Mucosa of descending colon (tissue), 3 donors: Measurements from ENCODE around the gene PLOD3. TPM values are rescaled to one million over a fixed set of nuclear protein-coding genes. Genes with fewer than 3 reads are reported as not detected.

ENCODE experiments used
- ATAC-seq: fragments of 200-7000 bp; cut with Tn5 transposase; one replicate; pipeline ENCODE4 v1.9.1; 2020; ENCODE audit warnings: mild to moderate bottlenecking, moderate library complexity
- DNase-seq, 3 donors: peaks; one replicate each; pipeline ENCODE4 v3.0.0-alpha.2; 2020
- H3K36me3 ChIP-seq: fragments of 200-600 bp; one replicate; pipeline ENCODE4 v1.8.0; 2021; ENCODE audit warnings: low read depth, mild to moderate bottlenecking
- H3K4me1 ChIP-seq: fragments of 200-600 bp; one replicate; pipeline ENCODE4 v1.8.0; 2021; ENCODE audit warnings: low read depth, mild to moderate bottlenecking
- H3K4me3 ChIP-seq: fragments of 200-600 bp; one replicate; pipeline ENCODE4 v1.8.0; 2021; ENCODE audit warnings: mild to moderate bottlenecking
- H3K9me3 ChIP-seq: fragments of 200-600 bp; one replicate; pipeline ENCODE4 v1.8.0; 2021; ENCODE audit warnings: mild to moderate bottlenecking
- CTCF ChIP-seq: fragments of 200-600 bp; IDR thresholded peaks from one replicate; pipeline ENCODE4 v1.8.0; 2022; ENCODE audit warnings: antibody characterized with exemption, mild to moderate bottlenecking
- intact Hi-C, 2 donors: fragments of 100-400 bp; cut with DNase I in 1 of 2; cut with micrococcal nuclease in 1 of 2; formaldehyde crosslinking; loops; one replicate each; pipeline versions ENCODE4 v1.11.0 to v1.11.1; 2022; cut with DNase I, micrococcal nuclease
- total RNA-seq, 3 donors: library from RNA; stranded (reverse); fragmentation: NEBNext Ultra II Directional in 2 of 3; extraction: Animal tissue kit (Norgen Biotek cat#: 25700) in 2 of 3; gene quantifications; one replicate each; pipeline versions ENCODE4 v1.2.1 to v1.2.4, GENCODE V29; 2021 to 2023
- donor health status: DM: no; HTN: no; CAD: no; lungs with moderate emphysema.
- donor health status: DM: no; HTN: no; CAD: no.
- donor health status: DM: no; HTN: yes; CAD: no.

The PLOD3 gene
- total RNA-seq, 3 donors from 2014 or later = 72.9 to 91.8 (median 87.2) TPM

DNA sequence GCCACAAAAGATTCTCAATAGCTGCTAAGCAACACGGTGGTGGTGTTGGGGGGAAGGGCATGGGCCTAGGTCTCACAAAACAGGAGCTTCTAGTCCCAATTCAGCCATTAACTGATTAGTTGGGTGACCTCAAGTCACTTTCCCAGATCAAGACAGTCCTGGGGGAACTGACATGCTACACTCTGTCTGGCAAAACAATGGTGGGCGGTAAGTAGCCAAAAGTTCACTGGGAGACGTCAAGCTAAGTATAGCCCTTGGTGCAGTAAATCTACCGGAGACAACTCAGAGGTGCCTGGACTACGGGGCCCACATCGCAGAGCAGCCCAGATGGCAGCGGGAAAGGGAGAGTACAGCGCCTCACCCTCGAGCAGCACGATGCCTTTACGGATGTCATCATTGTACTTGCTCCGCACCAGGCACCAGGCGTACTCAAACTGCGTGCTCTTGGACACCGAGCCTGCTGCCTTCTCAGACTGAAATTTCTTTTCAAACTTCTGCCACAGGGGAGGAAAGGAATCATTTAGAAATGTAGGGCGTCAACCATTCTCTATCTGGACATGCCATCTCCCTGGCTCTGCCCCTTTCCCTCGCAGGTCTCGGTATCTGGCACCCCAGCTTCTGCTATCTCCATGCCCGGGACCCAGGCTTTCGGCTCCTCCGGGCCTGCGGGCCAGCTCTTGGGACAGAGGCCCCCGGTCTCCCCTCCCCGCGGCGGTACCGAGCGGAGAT lies 26.4 kb upstream of the PLOD3 start:
- intact Hi-C loops = no loop called here
- peaks cover 11% of the 10 kb centered on the region for H3K4me1 ChIP-seq
- DNase-seq = peak in 1 of 3 donors; percentile 40

DNA sequence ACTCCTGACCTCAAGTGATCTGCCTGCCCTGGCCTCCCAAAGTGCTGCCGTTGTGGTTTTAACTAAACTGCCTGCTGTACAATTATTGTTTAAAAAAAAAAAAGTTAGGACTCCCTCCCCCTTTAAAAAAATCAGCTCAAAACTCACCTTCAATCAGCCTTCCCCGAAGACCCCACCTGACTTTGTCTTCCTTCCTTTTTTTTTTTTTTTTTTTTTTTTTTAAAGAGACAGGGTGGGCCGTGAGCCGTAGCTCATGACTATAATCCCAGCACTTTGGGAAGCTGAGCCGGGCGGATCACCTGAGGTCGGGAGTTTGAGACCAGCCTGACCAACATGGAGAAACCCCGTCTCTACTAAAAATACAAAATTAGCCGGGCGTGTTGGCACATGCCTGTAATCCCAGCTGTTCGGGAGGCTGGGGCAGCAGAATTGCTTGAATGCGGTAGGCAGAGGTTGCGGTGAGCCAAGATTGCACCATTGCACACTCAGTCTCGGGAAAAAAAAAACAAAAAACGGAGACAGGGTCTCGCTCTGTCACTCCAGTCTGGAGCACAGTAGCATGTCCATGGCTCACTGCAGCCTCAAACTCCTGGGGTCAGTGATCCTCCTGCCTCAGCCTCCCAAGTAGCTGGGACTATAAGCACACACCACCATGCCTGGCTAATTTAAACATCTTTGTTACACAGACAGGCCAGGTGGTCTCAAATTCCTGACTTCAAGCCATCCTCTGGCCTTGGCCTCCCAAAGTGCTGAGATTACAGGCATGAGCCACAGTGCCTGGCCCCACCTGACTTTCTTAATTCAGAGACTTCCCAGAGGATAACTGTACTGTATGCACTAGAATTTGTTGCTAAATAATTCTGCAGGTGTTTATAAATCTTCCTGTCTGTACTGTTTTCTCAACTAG lies 24.3 kb upstream of the PLOD3 start:
- Histone ChIP-seq H3K36me3 (no peaks in the 10 kb centered on the region), H3K4me1 (peaks cover 26% of the 10 kb centered on the region), H3K9me3 (no peaks in the 10 kb centered on the region), H3K4me3 (no peak overlapping the region)
- TF ChIP-seq CTCF = no peak
- no peak for DNase-seq
- ATAC-seq = no peak
- intact Hi-C loops = no loop called here

More for the DNA sequence above, 26.4 kb upstream of the PLOD3 start:
- H3K4me3 ChIP-seq = peak overlapping the region; percentile 43
- no peak for TF ChIP-seq CTCF
- ATAC-seq = peak; percentile 3
- no peaks in the 10 kb centered on the region for H3K9me3 ChIP-seq
- no peaks in the 10 kb centered on the region for H3K36me3 ChIP-seq

DNA sequence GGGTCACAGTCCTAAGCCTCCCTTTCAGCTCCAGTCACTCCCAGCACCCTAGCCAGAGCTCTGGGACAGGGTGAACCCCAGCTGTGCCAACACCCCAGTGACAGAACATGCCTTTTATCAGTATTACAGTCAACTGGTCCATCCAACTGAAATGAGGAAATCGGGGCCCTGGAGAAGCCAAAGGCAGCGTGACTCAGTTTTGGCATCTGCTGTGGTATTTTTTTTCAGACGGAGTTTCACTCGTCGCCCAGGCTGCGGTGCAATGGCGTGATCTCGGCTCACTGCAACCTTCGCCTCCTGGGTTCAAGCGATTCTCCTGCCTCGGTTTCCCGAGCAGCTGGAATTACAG lies 23.6 kb upstream of the PLOD3 start:
- ATAC-seq = no peak
- intact Hi-C loops = no loop called here
- TF ChIP-seq CTCF = no peak
- Histone ChIP-seq H3K4me3 (no peak overlapping the region), H3K4me1 (peaks cover 28% of the 10 kb centered on the region), H3K36me3 (no peaks in the 10 kb centered on the region), H3K9me3 (no peaks in the 10 kb centered on the region)
- DNase-seq = no peak

DNA sequence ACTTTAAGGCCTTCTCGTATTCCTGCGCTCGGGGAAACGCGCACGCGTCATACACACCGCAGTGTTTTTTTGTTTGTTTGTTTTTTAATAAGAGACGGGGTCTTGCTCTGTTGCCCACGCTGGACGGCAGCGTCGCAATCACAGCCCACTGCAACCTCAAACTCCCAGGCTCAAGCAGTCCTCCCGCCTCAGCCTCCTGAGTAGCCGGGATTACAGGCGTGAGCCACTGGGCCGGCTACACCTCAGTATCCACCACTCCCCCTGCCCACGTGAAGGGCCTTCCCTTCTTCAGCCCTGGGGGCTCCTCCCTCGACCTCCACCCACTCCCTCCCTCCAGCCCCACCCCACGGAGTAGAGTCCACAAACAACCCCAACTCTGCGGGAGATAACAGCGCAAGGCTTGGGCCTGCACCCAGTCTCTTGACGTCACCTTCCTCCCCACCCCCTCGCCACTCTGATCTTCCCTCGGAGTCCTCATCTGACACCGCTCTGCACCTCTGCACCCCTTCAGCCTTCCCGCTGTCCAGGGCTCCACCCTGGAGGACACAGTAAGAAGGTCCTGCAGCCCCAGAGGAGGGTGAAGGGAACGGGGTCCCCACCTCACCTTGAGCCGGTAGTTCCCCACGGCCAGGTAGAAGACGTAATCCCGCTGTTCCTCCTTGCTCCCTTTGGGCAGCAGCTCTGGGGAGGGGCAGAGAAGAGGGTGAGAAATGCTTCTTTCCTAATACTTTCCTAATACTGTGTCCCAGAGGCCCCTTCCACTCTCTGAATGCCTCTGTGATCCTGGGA lies 23.0 kb upstream of the PLOD3 start:
- intact Hi-C loops = no loop called here
- H3K36me3 ChIP-seq = no peaks in the 10 kb centered on the region
- peak in 1 of 3 donors; percentile 21 for DNase-seq
- no peak for ATAC-seq
- no peaks in the 10 kb centered on the region for H3K9me3 ChIP-seq
- H3K4me3 ChIP-seq = no peak overlapping the region
- H3K4me1 ChIP-seq = peaks cover 28% of the 10 kb centered on the region
- no peak for TF ChIP-seq CTCF

DNA sequence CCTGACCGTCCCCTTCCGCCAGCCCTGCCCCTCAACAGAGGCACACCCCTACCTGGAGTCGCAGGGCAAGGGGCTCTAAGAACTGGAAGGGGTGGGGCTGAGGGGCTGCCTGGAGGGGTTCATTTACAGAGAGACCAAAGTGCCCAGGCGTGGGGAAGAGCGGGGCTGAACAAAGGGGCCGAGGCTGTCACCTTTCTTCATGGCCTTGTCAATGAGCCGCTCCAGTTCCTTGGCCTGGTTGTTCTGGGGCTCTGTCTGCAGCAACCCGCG lies 22.5 kb upstream of the PLOD3 start:
- Histone ChIP-seq H3K4me3 (no peak overlapping the region), H3K4me1 (peaks cover 25% of the 10 kb centered on the region), H3K36me3 (no peaks in the 10 kb centered on the region), H3K9me3 (no peaks in the 10 kb centered on the region)
- no peak for ATAC-seq
- no peak for TF ChIP-seq CTCF
- no peak for DNase-seq
- intact Hi-C loops = no loop called here
